HEK293T (cell line): ENCODE results near the gene FXN.

Experiments
- BHLHE40 ChIP-seq: fragments of 450-650 bp; IDR thresholded peaks from 2 replicates; pipeline ENCODE4 v1.6.1; 2016; ENCODE audit warnings: mild to moderate bottlenecking, moderate library complexity, borderline replicate concordance
- FOXK2 ChIP-seq: fragments of 450-650 bp; IDR thresholded peaks from 2 replicates; pipeline ENCODE4 v1.6.1; 2016; ENCODE audit warnings: mild to moderate bottlenecking

GRCh38 chr9:69074801-69075200 is 39.2 kb downstream of the FXN start:
- no peak for TF ChIP-seq FOXK2
- no peak for TF ChIP-seq BHLHE40
